Panc1 (cell line): ENCODE measurements around the gene MKLN1. TPM values are rescaled to one million over a fixed set of nuclear protein-coding genes. Genes with fewer than 3 reads are reported as not detected.
A peak's percentile ranks its signal among the peaks of the same experiment; 100 is the strongest.

Source experiments
- ATAC-seq: fragments of 200-7000 bp; cut with Tn5 transposase; 2 replicates; pipeline ENCODE4 v1.9.1; 2020; ENCODE audit warnings: mild to moderate bottlenecking, moderate library complexity
- BruUV-seq: library from RNA; stranded (reverse); fragments of 400-500 nt; replicated peaks from 2 replicates; lab custom pipeline; 2021; lab: Mats Ljungman, UMichigan
- CTCF ChIA-PET: fragments of 300-600 bp; sonication (Branson Sonifier 250); formaldehyde crosslinking; loops from one replicate; lab custom pipeline; 2022; ENCODE audit warnings: antibody characterized with exemption; lab: Charles Lee
- POLR2A ChIA-PET: fragments of 300-600 bp; sonication (Branson Sonifier 250); formaldehyde crosslinking; loops from one replicate; lab custom pipeline; 2022; ENCODE audit warnings: antibody characterized with exemption; lab: Charles Lee
- DNase-seq: peaks from one replicate; pipeline ENCODE4 v3.0.0-alpha.2; 2010; ENCODE audit warnings: low read depth, low spot score
- H3K27ac ChIP-seq: 2 replicates; pipeline ENCODE4 v1.5.1; 2011; ENCODE audit warnings: mild to moderate bottlenecking, low read length, inconsistent platforms
- H3K27me3 ChIP-seq: fragments of 200-500 bp; sonication (Bioruptor generic); 2 replicates; pipeline ENCODE4 v1.6.0; 2014; ENCODE audit warnings: low read length, inconsistent platforms; ENCODE audit not compliant: control insufficient read depth, insufficient read depth
- H3K36me3 ChIP-seq: fragments of 200-500 bp; sonication (Bioruptor generic); 2 replicates; pipeline ENCODE4 v1.5.1; 2014; ENCODE audit warnings: inconsistent platforms, mild to moderate bottlenecking, low read length, moderate library complexity; ENCODE audit not compliant: control insufficient read depth, insufficient read depth
- H3K4me1 ChIP-seq: 2 replicates; pipeline ENCODE4 v1.5.1; 2011; ENCODE audit warnings: inconsistent platforms, mild to moderate bottlenecking, low read length, moderate library complexity; ENCODE audit not compliant: control insufficient read depth, insufficient read depth
- H3K4me3 ChIP-seq, 2 experiments: 2 replicates each; pipeline ENCODE4 v1.5.1; 2011 to 2012; ENCODE audit warnings: low read depth in 2 of 2, low read length in 2 of 2, mild to moderate bottlenecking in 2 of 2, inconsistent platforms in 1 of 2, moderate library complexity in 1 of 2
- H3K9me3 ChIP-seq: fragments of 200-500 bp; sonication (Bioruptor generic); 2 replicates; pipeline ENCODE4 v1.5.1; 2014; ENCODE audit warnings: low read depth, mild to moderate bottlenecking, inconsistent platforms, low read length, moderate library complexity; ENCODE audit not compliant: control insufficient read depth, insufficient read depth
- POLR2AphosphoS5 ChIP-seq: IDR thresholded peaks from 2 replicates; pipeline ENCODE4 v1.6.1; 2012; ENCODE audit warnings: mild to moderate bottlenecking, low read depth, low read length, moderate library complexity
- REST ChIP-seq, 2 experiments: IDR thresholded peaks; 2 replicates each; pipeline ENCODE4 v1.6.1; 2011 to 2012; ENCODE audit warnings: low read depth in 2 of 2, control low read depth in 1 of 2, low read length in 1 of 2, mild to moderate bottlenecking in 1 of 2, moderate library complexity in 1 of 2; ENCODE audit not compliant: insufficient read depth in 1 of 2
- SIN3A ChIP-seq: IDR thresholded peaks from 2 replicates; pipeline ENCODE4 v1.6.1; 2012; ENCODE audit warnings: low read depth, mild to moderate bottlenecking, low read length, moderate library complexity, borderline replicate concordance; ENCODE audit not compliant: insufficient read depth
- TCF7L2 ChIP-seq: IDR thresholded peaks from 2 replicates; pipeline ENCODE4 v1.6.1; 2011; ENCODE audit warnings: mild to moderate bottlenecking, low read depth, low read length, inconsistent platforms
- in situ Hi-C: cut with HindIII; loops from 2 replicates; pipeline ENCODE4 v1.10.0; 2016; ENCODE audit warnings: low sequenced_read_pairs, low pct_unique_long_range_greater_than_20kb
- intact Hi-C: fragments of 100-400 bp; cut with micrococcal nuclease; formaldehyde crosslinking; loops from one replicate; pipeline ENCODE4 v1.10.0; 2022; ENCODE audit not compliant: unreplicated experiment
- total RNA-seq: library from RNA; stranded (reverse); gene quantifications from one replicate; pipeline ENCODE4 v1.2.1, GENCODE V29; 2021; ENCODE audit not compliant: unreplicated experiment
- TF ChIP-seq, protein P1 (sequence below): fragments of 450-650 bp; IDR thresholded peaks from 2 replicates; pipeline ENCODE4 v1.5.1; 2017; ENCODE audit warnings: mild to moderate bottlenecking

MKLN1 gene
- total RNA-seq, 1 experiment from 2014 or later = 46.4 TPM

DNA sequence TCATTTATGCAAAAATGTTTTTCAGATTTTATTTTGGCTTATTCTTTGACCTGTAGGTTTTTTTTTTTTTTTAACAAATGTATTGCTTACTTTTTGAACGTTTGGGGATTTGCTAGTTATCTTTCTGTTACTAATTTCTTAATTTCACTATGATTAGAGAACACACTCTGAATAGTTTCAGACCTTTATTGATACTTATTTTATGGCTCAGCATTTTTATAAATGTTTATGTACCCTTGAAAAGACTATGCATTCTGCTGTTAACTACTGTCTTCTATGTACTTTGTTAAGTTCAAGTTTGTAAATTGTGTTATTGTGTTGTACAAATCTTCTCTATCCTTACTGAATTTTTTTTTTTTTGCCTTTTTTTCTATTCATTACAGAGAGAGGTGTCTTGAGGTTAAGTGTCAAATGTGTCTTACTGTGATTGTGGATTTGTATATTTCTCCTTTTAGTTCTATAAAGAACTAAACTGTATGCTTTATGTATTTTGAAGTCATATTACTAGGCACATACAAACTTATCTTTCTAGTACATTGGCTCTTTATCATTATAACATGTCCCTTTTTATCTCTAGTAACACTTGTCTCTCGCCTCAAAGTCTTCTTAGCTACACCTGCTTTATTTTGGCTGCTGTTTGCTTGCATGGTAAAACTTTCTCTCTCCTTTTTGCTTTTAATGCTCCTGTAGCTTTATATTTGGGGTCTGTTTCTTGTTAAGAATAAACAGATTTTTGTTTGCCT is 8.1 kb downstream of the MKLN1 start:
- Histone ChIP-seq H3K9me3 (peaks cover 50% of the 10 kb centered on the region), H3K4me3 (no peak overlapping the region), H3K36me3 (no peaks in the 10 kb centered on the region), H3K4me1 (peaks cover 4% of the 10 kb centered on the region; the same call in 1 of the 2 replicates), H3K27ac (no peak overlapping the region), H3K27me3 (no peaks in the 10 kb centered on the region)
- ATAC-seq (no peak), DNase-seq (no peak)
- ChIA-PET CTCF (no interaction called here), POLR2A (no interaction called here)
- in situ Hi-C loops (no loop called here), intact Hi-C loops (no loop called here)
- TF ChIP-seq SIN3A = no peak
- TF ChIP-seq POLR2AphosphoS5 = no peak
- no peak for TF ChIP-seq TCF7L2
- TF ChIP-seq, protein P1, sequence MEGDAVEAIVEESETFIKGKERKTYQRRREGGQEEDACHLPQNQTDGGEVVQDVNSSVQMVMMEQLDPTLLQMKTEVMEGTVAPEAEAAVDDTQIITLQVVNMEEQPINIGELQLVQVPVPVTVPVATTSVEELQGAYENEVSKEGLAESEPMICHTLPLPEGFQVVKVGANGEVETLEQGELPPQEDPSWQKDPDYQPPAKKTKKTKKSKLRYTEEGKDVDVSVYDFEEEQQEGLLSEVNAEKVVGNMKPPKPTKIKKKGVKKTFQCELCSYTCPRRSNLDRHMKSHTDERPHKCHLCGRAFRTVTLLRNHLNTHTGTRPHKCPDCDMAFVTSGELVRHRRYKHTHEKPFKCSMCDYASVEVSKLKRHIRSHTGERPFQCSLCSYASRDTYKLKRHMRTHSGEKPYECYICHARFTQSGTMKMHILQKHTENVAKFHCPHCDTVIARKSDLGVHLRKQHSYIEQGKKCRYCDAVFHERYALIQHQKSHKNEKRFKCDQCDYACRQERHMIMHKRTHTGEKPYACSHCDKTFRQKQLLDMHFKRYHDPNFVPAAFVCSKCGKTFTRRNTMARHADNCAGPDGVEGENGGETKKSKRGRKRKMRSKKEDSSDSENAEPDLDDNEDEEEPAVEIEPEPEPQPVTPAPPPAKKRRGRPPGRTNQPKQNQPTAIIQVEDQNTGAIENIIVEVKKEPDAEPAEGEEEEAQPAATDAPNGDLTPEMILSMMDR = no peak
- BruUV-seq = TSS peak; percentile 3

DNA sequence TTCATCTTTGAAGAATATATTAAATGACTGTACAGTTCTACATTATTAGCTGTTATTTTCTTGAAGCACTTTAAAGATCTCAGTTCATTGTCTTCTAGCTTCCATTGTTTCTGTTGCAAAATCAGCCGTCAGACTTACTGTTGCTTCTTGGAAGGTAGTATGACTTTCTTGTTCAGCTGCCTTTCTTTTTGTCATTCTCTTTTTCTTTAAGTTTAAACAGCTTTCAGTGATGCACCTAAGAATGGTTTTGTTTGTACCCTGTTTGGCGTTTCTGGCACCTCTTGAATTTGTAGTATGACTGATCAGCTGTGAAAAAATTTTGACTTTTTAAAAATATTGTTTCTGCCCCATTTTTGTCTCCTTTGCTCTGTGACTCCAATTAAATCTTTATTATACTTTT is 9.3 kb downstream of the MKLN1 start:
- no peak for TF ChIP-seq TCF7L2
- TF ChIP-seq, protein P1 = no peak
- TF ChIP-seq REST (IDR thresholded peaks at IDR 0.05; ENCODE audit: insufficient read depth in 1 of 2, low read depth in 2 of 2, low read length in 1 of 2) = no peak
- no peak for TF ChIP-seq SIN3A
- no peak for TF ChIP-seq POLR2AphosphoS5
- peaks cover 50% of the 10 kb centered on the region for H3K9me3 ChIP-seq
- H3K27ac ChIP-seq = no peak overlapping the region
- H3K36me3 ChIP-seq = no peaks in the 10 kb centered on the region
- ChIA-PET CTCF (no interaction called here), POLR2A (no interaction called here)
- in situ Hi-C loops (no loop called here), intact Hi-C loops (no loop called here)
- DNase-seq = no peak
- no peaks in the 10 kb centered on the region for H3K27me3 ChIP-seq
- no TSS peak for BruUV-seq
- peaks cover 4% of the 10 kb centered on the region; the same call in 1 of the 2 replicates for H3K4me1 ChIP-seq
- no peak overlapping the region for H3K4me3 ChIP-seq
- no peak for ATAC-seq
